Measurements from ENCODE around the gene AHCYL1. TPM values are rescaled to one million over a fixed set of nuclear protein-coding genes. Genes with fewer than 3 reads are reported as not detected.

Gene AHCYL1
- total and polyA plus RNA-seq, 4 donors, result 24.9 to 40.7 (median 30.3) TPM

DNA sequence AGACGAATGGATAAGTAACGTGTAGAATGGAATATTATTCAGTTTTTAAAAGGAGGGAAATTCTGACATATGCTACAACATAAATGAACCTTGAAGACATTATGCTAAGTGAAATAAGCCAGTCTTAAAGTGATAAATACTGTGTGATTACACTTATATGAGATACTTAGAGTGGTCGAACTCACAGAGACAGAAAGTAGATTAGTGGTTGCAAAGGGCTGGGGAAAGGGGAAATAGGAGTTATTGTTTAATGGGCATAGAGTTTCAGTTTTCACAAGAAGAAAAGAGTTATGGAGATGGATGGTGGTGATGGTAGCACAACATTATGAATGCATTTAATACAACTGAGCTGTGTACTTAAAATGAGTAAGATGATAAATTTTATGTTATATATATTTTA lies 14.7 kb upstream of the AHCYL1 start:
- Histone ChIP-seq H3K36me3 (ENCODE audit: control insufficient read depth in 4 of 4, insufficient read depth in 3 of 4, low read depth in 1 of 4, low read length in 3 of 4) (no peaks in the 10 kb centered on the region), H3K4me3 (ENCODE audit: low read depth in 1 of 3, low read length in 3 of 3) (no peak overlapping the region), H3K27ac (ENCODE audit: low read depth in 1 of 2, low read length in 2 of 2) (no peak overlapping the region), H3K4me1 (ENCODE audit: control insufficient read depth in 4 of 4, insufficient read depth in 4 of 4, low read length in 3 of 4) (no peaks in the 10 kb centered on the region), H3K9ac (ENCODE audit: low read depth in 1 of 2, low read length in 2 of 2) (no peak overlapping the region), H3K9me3 (ENCODE audit: control insufficient read depth in 4 of 4, low read length in 3 of 4) (no peaks in the 10 kb centered on the region), H3K27me3 (ENCODE audit: control insufficient read depth in 4 of 4, insufficient read depth in 4 of 4, low read length in 3 of 4) (no peaks in the 10 kb centered on the region)
- TF ChIP-seq EGR1 (IDR thresholded peaks at IDR 0.05; ENCODE audit: low read depth in 2 of 2), result no peak
- TF ChIP-seq RXRA (IDR thresholded peaks at IDR 0.05), result no peak
- no peak for TF ChIP-seq RAD21 (IDR thresholded peaks at IDR 0.05)
- TF ChIP-seq, protein P1, sequence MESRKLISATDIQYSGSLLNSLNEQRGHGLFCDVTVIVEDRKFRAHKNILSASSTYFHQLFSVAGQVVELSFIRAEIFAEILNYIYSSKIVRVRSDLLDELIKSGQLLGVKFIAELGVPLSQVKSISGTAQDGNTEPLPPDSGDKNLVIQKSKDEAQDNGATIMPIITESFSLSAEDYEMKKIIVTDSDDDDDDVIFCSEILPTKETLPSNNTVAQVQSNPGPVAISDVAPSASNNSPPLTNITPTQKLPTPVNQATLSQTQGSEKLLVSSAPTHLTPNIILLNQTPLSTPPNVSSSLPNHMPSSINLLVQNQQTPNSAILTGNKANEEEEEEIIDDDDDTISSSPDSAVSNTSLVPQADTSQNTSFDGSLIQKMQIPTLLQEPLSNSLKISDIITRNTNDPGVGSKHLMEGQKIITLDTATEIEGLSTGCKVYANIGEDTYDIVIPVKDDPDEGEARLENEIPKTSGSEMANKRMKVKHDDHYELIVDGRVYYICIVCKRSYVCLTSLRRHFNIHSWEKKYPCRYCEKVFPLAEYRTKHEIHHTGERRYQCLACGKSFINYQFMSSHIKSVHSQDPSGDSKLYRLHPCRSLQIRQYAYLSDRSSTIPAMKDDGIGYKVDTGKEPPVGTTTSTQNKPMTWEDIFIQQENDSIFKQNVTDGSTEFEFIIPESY (IDR thresholded peaks at IDR 0.05), result no peak
- no peak for TF ChIP-seq YY1 (IDR thresholded peaks at IDR 0.05)
- no peak for TF ChIP-seq GABPA (IDR thresholded peaks at IDR 0.05 in 1 of 2, conservative IDR thresholded peaks at IDR 0.05 in 1 of 2)
- TF ChIP-seq, protein P2, sequence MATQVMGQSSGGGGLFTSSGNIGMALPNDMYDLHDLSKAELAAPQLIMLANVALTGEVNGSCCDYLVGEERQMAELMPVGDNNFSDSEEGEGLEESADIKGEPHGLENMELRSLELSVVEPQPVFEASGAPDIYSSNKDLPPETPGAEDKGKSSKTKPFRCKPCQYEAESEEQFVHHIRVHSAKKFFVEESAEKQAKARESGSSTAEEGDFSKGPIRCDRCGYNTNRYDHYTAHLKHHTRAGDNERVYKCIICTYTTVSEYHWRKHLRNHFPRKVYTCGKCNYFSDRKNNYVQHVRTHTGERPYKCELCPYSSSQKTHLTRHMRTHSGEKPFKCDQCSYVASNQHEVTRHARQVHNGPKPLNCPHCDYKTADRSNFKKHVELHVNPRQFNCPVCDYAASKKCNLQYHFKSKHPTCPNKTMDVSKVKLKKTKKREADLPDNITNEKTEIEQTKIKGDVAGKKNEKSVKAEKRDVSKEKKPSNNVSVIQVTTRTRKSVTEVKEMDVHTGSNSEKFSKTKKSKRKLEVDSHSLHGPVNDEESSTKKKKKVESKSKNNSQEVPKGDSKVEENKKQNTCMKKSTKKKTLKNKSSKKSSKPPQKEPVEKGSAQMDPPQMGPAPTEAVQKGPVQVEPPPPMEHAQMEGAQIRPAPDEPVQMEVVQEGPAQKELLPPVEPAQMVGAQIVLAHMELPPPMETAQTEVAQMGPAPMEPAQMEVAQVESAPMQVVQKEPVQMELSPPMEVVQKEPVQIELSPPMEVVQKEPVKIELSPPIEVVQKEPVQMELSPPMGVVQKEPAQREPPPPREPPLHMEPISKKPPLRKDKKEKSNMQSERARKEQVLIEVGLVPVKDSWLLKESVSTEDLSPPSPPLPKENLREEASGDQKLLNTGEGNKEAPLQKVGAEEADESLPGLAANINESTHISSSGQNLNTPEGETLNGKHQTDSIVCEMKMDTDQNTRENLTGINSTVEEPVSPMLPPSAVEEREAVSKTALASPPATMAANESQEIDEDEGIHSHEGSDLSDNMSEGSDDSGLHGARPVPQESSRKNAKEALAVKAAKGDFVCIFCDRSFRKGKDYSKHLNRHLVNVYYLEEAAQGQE (IDR thresholded peaks at IDR 0.05), result no peak
- no peak for TF ChIP-seq SP1 (IDR thresholded peaks at IDR 0.05)
- no peak for TF ChIP-seq FOXA1 (IDR thresholded peaks at IDR 0.05)
- TF ChIP-seq, protein P3, sequence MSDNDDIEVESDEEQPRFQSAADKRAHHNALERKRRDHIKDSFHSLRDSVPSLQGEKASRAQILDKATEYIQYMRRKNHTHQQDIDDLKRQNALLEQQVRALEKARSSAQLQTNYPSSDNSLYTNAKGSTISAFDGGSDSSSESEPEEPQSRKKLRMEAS (IDR thresholded peaks at IDR 0.05), result no peak
- TF ChIP-seq JUND (IDR thresholded peaks at IDR 0.05), result no peak
- TF ChIP-seq, protein P4, sequence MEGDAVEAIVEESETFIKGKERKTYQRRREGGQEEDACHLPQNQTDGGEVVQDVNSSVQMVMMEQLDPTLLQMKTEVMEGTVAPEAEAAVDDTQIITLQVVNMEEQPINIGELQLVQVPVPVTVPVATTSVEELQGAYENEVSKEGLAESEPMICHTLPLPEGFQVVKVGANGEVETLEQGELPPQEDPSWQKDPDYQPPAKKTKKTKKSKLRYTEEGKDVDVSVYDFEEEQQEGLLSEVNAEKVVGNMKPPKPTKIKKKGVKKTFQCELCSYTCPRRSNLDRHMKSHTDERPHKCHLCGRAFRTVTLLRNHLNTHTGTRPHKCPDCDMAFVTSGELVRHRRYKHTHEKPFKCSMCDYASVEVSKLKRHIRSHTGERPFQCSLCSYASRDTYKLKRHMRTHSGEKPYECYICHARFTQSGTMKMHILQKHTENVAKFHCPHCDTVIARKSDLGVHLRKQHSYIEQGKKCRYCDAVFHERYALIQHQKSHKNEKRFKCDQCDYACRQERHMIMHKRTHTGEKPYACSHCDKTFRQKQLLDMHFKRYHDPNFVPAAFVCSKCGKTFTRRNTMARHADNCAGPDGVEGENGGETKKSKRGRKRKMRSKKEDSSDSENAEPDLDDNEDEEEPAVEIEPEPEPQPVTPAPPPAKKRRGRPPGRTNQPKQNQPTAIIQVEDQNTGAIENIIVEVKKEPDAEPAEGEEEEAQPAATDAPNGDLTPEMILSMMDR (IDR thresholded peaks at IDR 0.05; ENCODE audit: low read depth, low read length, missing input control), result no peak
- no peak for TF ChIP-seq NR2F2 (IDR thresholded peaks at IDR 0.05)
- TF ChIP-seq HNF4A (conservative IDR thresholded peaks at IDR 0.05), result no peak
- TF ChIP-seq TAF1 (conservative IDR thresholded peaks at IDR 0.05), result no peak
- no peak for DNase-seq (ENCODE audit: low spot score)
- WGBS, result 97% methylated on average over 3 of the region's 3 CpGs

DNA sequence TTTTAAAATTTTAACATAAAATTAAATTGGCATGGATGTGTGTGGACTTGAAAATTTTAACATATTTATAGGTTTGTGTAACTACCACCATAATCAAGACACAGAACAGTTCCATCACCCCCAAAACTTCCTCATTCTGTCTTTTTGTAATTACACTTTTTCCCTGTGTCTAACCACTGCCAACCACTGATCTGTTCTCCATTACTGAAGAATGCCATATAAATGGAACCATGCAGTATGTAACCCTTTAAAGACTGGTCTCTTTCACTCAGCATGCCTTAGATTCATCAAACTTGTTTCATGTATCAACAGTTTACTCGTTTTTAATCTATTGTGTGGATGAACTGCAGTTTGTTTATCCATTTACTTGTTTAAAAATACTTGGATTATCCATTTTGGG lies 13.0 kb upstream of the AHCYL1 start:
- TF ChIP-seq JUND (IDR thresholded peaks at IDR 0.05), result no peak
- TF ChIP-seq, protein P1 (IDR thresholded peaks at IDR 0.05), result no peak
- TF ChIP-seq, protein P2 (IDR thresholded peaks at IDR 0.05), result no peak
- TF ChIP-seq, protein P4 (IDR thresholded peaks at IDR 0.05; ENCODE audit: low read depth, low read length, missing input control), result no peak
- no peak for TF ChIP-seq NR2F2 (IDR thresholded peaks at IDR 0.05)
- TF ChIP-seq HNF4A (conservative IDR thresholded peaks at IDR 0.05), result no peak
- TF ChIP-seq SP1 (IDR thresholded peaks at IDR 0.05), result no peak
- TF ChIP-seq TAF1 (conservative IDR thresholded peaks at IDR 0.05), result no peak

More for the DNA sequence above, 13.0 kb upstream of the AHCYL1 start:
- Histone ChIP-seq H3K9ac (ENCODE audit: low read depth in 1 of 2, low read length in 2 of 2) (no peak overlapping the region), H3K9me3 (ENCODE audit: control insufficient read depth in 4 of 4, low read length in 3 of 4) (no peaks in the 10 kb centered on the region), H3K27me3 (ENCODE audit: control insufficient read depth in 4 of 4, insufficient read depth in 4 of 4, low read length in 3 of 4) (no peaks in the 10 kb centered on the region), H3K36me3 (ENCODE audit: control insufficient read depth in 4 of 4, insufficient read depth in 3 of 4, low read depth in 1 of 4, low read length in 3 of 4) (no peaks in the 10 kb centered on the region), H3K4me1 (ENCODE audit: control insufficient read depth in 4 of 4, insufficient read depth in 4 of 4, low read length in 3 of 4) (peaks cover 0 to 3% (median 0%) of the 10 kb centered on the region in 4 donors), H3K27ac (ENCODE audit: low read depth in 1 of 2, low read length in 2 of 2) (no peak overlapping the region), H3K4me3 (ENCODE audit: low read depth in 1 of 3, low read length in 3 of 3) (no peak overlapping the region)
- WGBS, result 32% methylated on average over 1 of the region's 1 CpG
- no peak for DNase-seq (ENCODE audit: low spot score)
